Muscle of back (tissue), 11 donors: ENCODE measurements around the gene PPFIBP1. TPM values are rescaled to one million over a fixed set of nuclear protein-coding genes. Genes with fewer than 3 reads are reported as not detected.
"Not testable (repeated sequence)": the region's sequence is repeated elsewhere in the genome, so short reads cannot be mapped to it uniquely, and the experiment has no call there.

Experiments used
- DNase-seq, 3 donors: peaks; one replicate each; pipeline versions ENCODE4 v3.0.0 to v3.0.0-alpha.2; 2013
- polyA plus RNA-seq, 10 donors: library from polyadenylated mRNA; unstranded; fragments of 120-200 nt; gene quantifications; one replicate each; pipeline ENCODE4 v1.2.1, GENCODE V29; 2013; ENCODE audit not compliant: insufficient read length in 10 of 10

The PPFIBP1 gene
- polyA plus RNA-seq, 10 donors, result 23.2 to 51.9 (median 35.8) TPM

- DNase-seq, result peak in 1 of 3 donors; percentile 56
Measured at GRCh38 chr12:27561535-27562350, 37.7 kb downstream of the PPFIBP1 start.

GRCh38 chr12:27564612-27565213, 40.7 kb downstream of the PPFIBP1 start:
- DNase-seq, result no peak

- peak in 1 of 3 donors; percentile 55 for DNase-seq
Measured at GRCh38 chr12:27566159-27566558, 42.2 kb downstream of the PPFIBP1 start.

GRCh38 chr12:27566626-27567025, 42.6 kb downstream of the PPFIBP1 start:
- no peak for DNase-seq

- DNase-seq, result peak in 1 of 3 donors; percentile 83
Measured at GRCh38 chr12:27571463-27571862, 47.5 kb downstream of the PPFIBP1 start.

GRCh38 chr12:27572486-27573255, 48.7 kb downstream of the PPFIBP1 start:
- no peak for DNase-seq

- peak in 1 of 3 donors; percentile 95 for DNase-seq
Measured at GRCh38 chr12:27573972-27574371, 50.0 kb downstream of the PPFIBP1 start.

- no peak for DNase-seq
Measured at GRCh38 chr12:27575090-27575761, 51.2 kb downstream of the PPFIBP1 start.

GRCh38 chr12:27575762-27576118, 51.7 kb downstream of the PPFIBP1 start:
- no peak for DNase-seq

GRCh38 chr12:27576667-27577347, 52.8 kb downstream of the PPFIBP1 start:
- DNase-seq, result no peak

GRCh38 chr12:27577688-27578087, 53.7 kb downstream of the PPFIBP1 start:
- DNase-seq, result no peak

GRCh38 chr12:27578689-27579372, 54.8 kb downstream of the PPFIBP1 start:
- DNase-seq, result no peak

- no peak for DNase-seq
Measured at GRCh38 chr12:27580561-27581330, 56.7 kb downstream of the PPFIBP1 start.

- DNase-seq, result not testable (repeated sequence)
Measured at GRCh38 chr12:27581331-27581671, 57.3 kb downstream of the PPFIBP1 start.

GRCh38 chr12:27581833-27582232, 57.8 kb downstream of the PPFIBP1 start:
- not testable (repeated sequence) for DNase-seq

GRCh38 chr12:27582445-27582844, 58.4 kb downstream of the PPFIBP1 start:
- DNase-seq, result not testable (repeated sequence)

- DNase-seq, result peak; percentile 45 to 84 (median 72)
Measured at GRCh38 chr12:27583057-27583797, 59.2 kb downstream of the PPFIBP1 start.

GRCh38 chr12:27583981-27584380, 60.0 kb downstream of the PPFIBP1 start:
- no peak for DNase-seq

- no peak for DNase-seq
Measured at GRCh38 chr12:27585739-27586265, 61.8 kb downstream of the PPFIBP1 start.
